SK-N-SH treated with all-trans-retinoic acid at 6 μM for 48 hours (cell line): ENCODE measurements around the gene MAP3K3.

ENCODE experiments used
- ARNTL ChIP-seq: fragments of 450-650 bp; formaldehyde crosslinking; IDR thresholded peaks from 2 replicates; pipeline ENCODE4 v1.5.0; 2020; ENCODE audit warnings: low read depth, mild to moderate bottlenecking, moderate library complexity, borderline replicate concordance
- ESRRG ChIP-seq: fragments of 250-450 bp; sonication (Bioruptor Pico); IDR thresholded peaks from 2 replicates; pipeline ENCODE4 v1.6.1; 2021; ENCODE audit warnings: mild to moderate bottlenecking
- OSR1 ChIP-seq: fragments of 250-450 bp; sonication (Bioruptor Pico); IDR thresholded peaks from 2 replicates; pipeline ENCODE4 v1.8.0; 2022; ENCODE audit warnings: moderate library complexity, mild to moderate bottlenecking, inconsistent platforms
- ZC3H10 ChIP-seq: fragments of 250-450 bp; sonication (Bioruptor Pico); IDR thresholded peaks from 2 replicates; pipeline ENCODE4 v1.5.1; 2021; ENCODE audit warnings: mild to moderate bottlenecking, moderate library complexity
- ZFP30 ChIP-seq: fragments of 450-650 bp; formaldehyde crosslinking; IDR thresholded peaks from 2 replicates; pipeline ENCODE4 v1.5.0; 2022; ENCODE audit warnings: mild to moderate bottlenecking, moderate library complexity
- ZNF70 ChIP-seq: fragments of 450-650 bp; formaldehyde crosslinking; IDR thresholded peaks from 2 replicates; pipeline ENCODE4 v1.5.0; 2020; ENCODE audit warnings: mild to moderate bottlenecking, moderate library complexity
- ZNF8 ChIP-seq: fragments of 450-650 bp; formaldehyde crosslinking; IDR thresholded peaks from 2 replicates; pipeline ENCODE4 v1.5.0; 2020; ENCODE audit warnings: mild to moderate bottlenecking, moderate library complexity
- TF ChIP-seq, protein P1 (sequence below): fragments of 250-450 bp; sonication (Bioruptor Pico); IDR thresholded peaks from 2 replicates; pipeline ENCODE4 v1.8.0; 2020; ENCODE audit warnings: mild to moderate bottlenecking, moderate library complexity, borderline replicate concordance

DNA sequence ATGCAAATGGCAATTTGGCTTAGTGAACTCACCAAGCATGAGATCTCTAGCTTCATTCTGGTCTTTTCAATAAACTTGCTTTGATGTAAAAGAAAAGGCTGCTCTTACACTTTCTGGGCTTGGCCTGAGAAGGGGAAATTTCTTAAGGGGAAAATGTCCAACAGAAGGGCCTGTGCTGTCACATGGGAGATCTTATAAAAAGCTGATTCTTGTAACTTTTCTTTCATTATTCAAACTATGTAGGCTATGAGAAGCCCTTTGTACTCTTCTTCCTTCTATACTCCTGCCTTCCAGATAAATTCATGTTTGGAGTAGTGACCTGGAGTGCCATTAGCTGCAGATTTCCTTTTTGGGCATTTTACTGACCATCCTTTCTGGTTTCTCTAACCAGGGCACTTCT lies 60.8 kb downstream of the MAP3K3 start:
- TF ChIP-seq OSR1 (CRISPR knock-in tag) = no peak
- TF ChIP-seq, protein P1, sequence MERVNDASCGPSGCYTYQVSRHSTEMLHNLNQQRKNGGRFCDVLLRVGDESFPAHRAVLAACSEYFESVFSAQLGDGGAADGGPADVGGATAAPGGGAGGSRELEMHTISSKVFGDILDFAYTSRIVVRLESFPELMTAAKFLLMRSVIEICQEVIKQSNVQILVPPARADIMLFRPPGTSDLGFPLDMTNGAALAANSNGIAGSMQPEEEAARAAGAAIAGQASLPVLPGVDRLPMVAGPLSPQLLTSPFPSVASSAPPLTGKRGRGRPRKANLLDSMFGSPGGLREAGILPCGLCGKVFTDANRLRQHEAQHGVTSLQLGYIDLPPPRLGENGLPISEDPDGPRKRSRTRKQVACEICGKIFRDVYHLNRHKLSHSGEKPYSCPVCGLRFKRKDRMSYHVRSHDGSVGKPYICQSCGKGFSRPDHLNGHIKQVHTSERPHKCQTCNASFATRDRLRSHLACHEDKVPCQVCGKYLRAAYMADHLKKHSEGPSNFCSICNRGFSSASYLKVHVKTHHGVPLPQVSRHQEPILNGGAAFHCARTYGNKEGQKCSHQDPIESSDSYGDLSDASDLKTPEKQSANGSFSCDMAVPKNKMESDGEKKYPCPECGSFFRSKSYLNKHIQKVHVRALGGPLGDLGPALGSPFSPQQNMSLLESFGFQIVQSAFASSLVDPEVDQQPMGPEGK (CRISPR knock-in tag) = no peak
- TF ChIP-seq ESRRG (CRISPR knock-in tag) = no peak
- TF ChIP-seq ZNF8 (CRISPR knock-in tag) = no peak
- no peak for TF ChIP-seq ARNTL (CRISPR knock-in tag)
- no peak for TF ChIP-seq ZC3H10
- no peak for TF ChIP-seq ZFP30 (CRISPR knock-in tag)
- TF ChIP-seq ZNF70 (CRISPR knock-in tag) = no peak
